ENCODE measurements around the gene SMIM35.

The SMIM35 gene

GRCh38 chr11:118061586-118062125 lies 25.1 kb downstream of the SMIM35 start:
- H3K9me3 ChIP-seq (ENCODE audit: control insufficient read depth, low read length), result no peaks in the 10 kb centered on the region
- H3K27me3 ChIP-seq (replicated peaks; ENCODE audit: control insufficient read depth, insufficient read depth, low read length), result peaks cover 46% of the 10 kb centered on the region
- no peaks in the 10 kb centered on the region for H3K4me1 ChIP-seq (ENCODE audit: control insufficient read depth, insufficient read depth, low read length)
- no peak overlapping the region for H3K4me3 ChIP-seq (ENCODE audit: low read length)
- DNase-seq (ENCODE audit: low read depth), result no peak
- no peak overlapping the region for H3K9ac ChIP-seq (ENCODE audit: low read length)
- no peaks in the 10 kb centered on the region for H3K36me3 ChIP-seq (ENCODE audit: control insufficient read depth, insufficient read depth, low read length, severe bottlenecking)

- DNase-seq (ENCODE audit: low read depth), result no peak
- no peaks in the 10 kb centered on the region for H3K36me3 ChIP-seq (ENCODE audit: control insufficient read depth, insufficient read depth, low read length, severe bottlenecking)
- H3K27me3 ChIP-seq (replicated peaks; ENCODE audit: control insufficient read depth, insufficient read depth, low read length), result peaks cover 44% of the 10 kb centered on the region
- no peaks in the 10 kb centered on the region for H3K4me1 ChIP-seq (ENCODE audit: control insufficient read depth, insufficient read depth, low read length)
- H3K4me3 ChIP-seq (ENCODE audit: low read length), result no peak overlapping the region
- no peaks in the 10 kb centered on the region for H3K9me3 ChIP-seq (ENCODE audit: control insufficient read depth, low read length)
- no peak overlapping the region for H3K9ac ChIP-seq (ENCODE audit: low read length)
Measured at GRCh38 chr11:118060869-118061268, 25.9 kb downstream of the SMIM35 start.

- H3K9ac ChIP-seq (ENCODE audit: low read length), result no peak overlapping the region
- no peaks in the 10 kb centered on the region for H3K4me1 ChIP-seq (ENCODE audit: control insufficient read depth, insufficient read depth, low read length)
- no peak overlapping the region for H3K4me3 ChIP-seq (ENCODE audit: low read length)
- H3K36me3 ChIP-seq (ENCODE audit: control insufficient read depth, insufficient read depth, low read length, severe bottlenecking), result no peaks in the 10 kb centered on the region
- DNase-seq (ENCODE audit: low read depth), result no peak
- H3K9me3 ChIP-seq (ENCODE audit: control insufficient read depth, low read length), result no peaks in the 10 kb centered on the region
- H3K27me3 ChIP-seq (replicated peaks; ENCODE audit: control insufficient read depth, insufficient read depth, low read length), result peaks cover 42% of the 10 kb centered on the region
Measured at GRCh38 chr11:118060081-118060661, 26.6 kb downstream of the SMIM35 start.

- H3K4me1 ChIP-seq (ENCODE audit: control insufficient read depth, insufficient read depth, low read length), result no peaks in the 10 kb centered on the region
- no peak for DNase-seq (ENCODE audit: low read depth)
- H3K27me3 ChIP-seq (replicated peaks; ENCODE audit: control insufficient read depth, insufficient read depth, low read length), result peaks cover 36% of the 10 kb centered on the region
- H3K9ac ChIP-seq (ENCODE audit: low read length), result no peak overlapping the region
- H3K36me3 ChIP-seq (ENCODE audit: control insufficient read depth, insufficient read depth, low read length, severe bottlenecking), result no peaks in the 10 kb centered on the region
- H3K4me3 ChIP-seq (ENCODE audit: low read length), result no peak overlapping the region
- H3K9me3 ChIP-seq (ENCODE audit: control insufficient read depth, low read length), result no peaks in the 10 kb centered on the region
Measured at GRCh38 chr11:118059246-118059940, 27.4 kb downstream of the SMIM35 start.

GRCh38 chr11:118058311-118059245 lies 28.2 kb downstream of the SMIM35 start:
- Histone ChIP-seq H3K4me3 (ENCODE audit: low read length) (no peak overlapping the region), H3K9ac (ENCODE audit: low read length) (no peak overlapping the region), H3K9me3 (ENCODE audit: control insufficient read depth, low read length) (no peaks in the 10 kb centered on the region), H3K27me3 (replicated peaks; ENCODE audit: control insufficient read depth, insufficient read depth, low read length) (peaks cover 30% of the 10 kb centered on the region), H3K36me3 (ENCODE audit: control insufficient read depth, insufficient read depth, low read length, severe bottlenecking) (no peaks in the 10 kb centered on the region), H3K4me1 (ENCODE audit: control insufficient read depth, insufficient read depth, low read length) (no peaks in the 10 kb centered on the region)
- DNase-seq (ENCODE audit: low read depth), result no peak

- Histone ChIP-seq H3K9ac (ENCODE audit: low read length) (no peak overlapping the region), H3K27me3 (replicated peaks; ENCODE audit: control insufficient read depth, insufficient read depth, low read length) (peaks cover 33% of the 10 kb centered on the region)
Measured at GRCh38 chr11:118057251-118058145, 29.3 kb downstream of the SMIM35 start.

GRCh38 chr11:118056806-118057205 lies 30.0 kb downstream of the SMIM35 start:
- H3K27me3 ChIP-seq (replicated peaks; ENCODE audit: control insufficient read depth, insufficient read depth, low read length), result peaks cover 35% of the 10 kb centered on the region
- H3K4me1 ChIP-seq (ENCODE audit: control insufficient read depth, insufficient read depth, low read length), result no peaks in the 10 kb centered on the region

More at GRCh38 chr11:118057251-118058145, 29.3 kb downstream of the SMIM35 start:
- H3K4me3 ChIP-seq (ENCODE audit: low read length), result no peak overlapping the region
- DNase-seq (ENCODE audit: low read depth), result no peak
- H3K9me3 ChIP-seq (ENCODE audit: control insufficient read depth, low read length), result no peaks in the 10 kb centered on the region
- H3K36me3 ChIP-seq (ENCODE audit: control insufficient read depth, insufficient read depth, low read length, severe bottlenecking), result no peaks in the 10 kb centered on the region
- no peaks in the 10 kb centered on the region for H3K4me1 ChIP-seq (ENCODE audit: control insufficient read depth, insufficient read depth, low read length)

GRCh38 chr11:118055966-118056365 lies 30.8 kb downstream of the SMIM35 start:
- Histone ChIP-seq H3K9ac (ENCODE audit: low read length) (no peak overlapping the region), H3K4me1 (ENCODE audit: control insufficient read depth, insufficient read depth, low read length) (no peaks in the 10 kb centered on the region), H3K9me3 (ENCODE audit: control insufficient read depth, low read length) (no peaks in the 10 kb centered on the region), H3K27me3 (replicated peaks; ENCODE audit: control insufficient read depth, insufficient read depth, low read length) (peaks cover 36% of the 10 kb centered on the region), H3K4me3 (ENCODE audit: low read length) (no peak overlapping the region), H3K36me3 (ENCODE audit: control insufficient read depth, insufficient read depth, low read length, severe bottlenecking) (no peaks in the 10 kb centered on the region)
- no peak for DNase-seq (ENCODE audit: low read depth)

More at GRCh38 chr11:118056806-118057205, 30.0 kb downstream of the SMIM35 start:
- Histone ChIP-seq H3K4me3 (ENCODE audit: low read length) (no peak overlapping the region), H3K36me3 (ENCODE audit: control insufficient read depth, insufficient read depth, low read length, severe bottlenecking) (no peaks in the 10 kb centered on the region), H3K9ac (ENCODE audit: low read length) (no peak overlapping the region), H3K9me3 (ENCODE audit: control insufficient read depth, low read length) (no peaks in the 10 kb centered on the region)
- no peak for DNase-seq (ENCODE audit: low read depth)

GRCh38 chr11:118054712-118055640 lies 31.8 kb downstream of the SMIM35 start:
- Histone ChIP-seq H3K9me3 (ENCODE audit: control insufficient read depth, low read length) (no peaks in the 10 kb centered on the region), H3K27me3 (replicated peaks; ENCODE audit: control insufficient read depth, insufficient read depth, low read length) (peaks cover 41% of the 10 kb centered on the region), H3K4me1 (ENCODE audit: control insufficient read depth, insufficient read depth, low read length) (no peaks in the 10 kb centered on the region), H3K36me3 (ENCODE audit: control insufficient read depth, insufficient read depth, low read length, severe bottlenecking) (no peaks in the 10 kb centered on the region), H3K9ac (ENCODE audit: low read length) (no peak overlapping the region), H3K4me3 (ENCODE audit: low read length) (no peak overlapping the region)
- no peak for DNase-seq (ENCODE audit: low read depth)
